Keratinocyte (primary cell): ENCODE results near the gene ZC2HC1B.

ENCODE experiments used
- EZH2 ChIP-seq: IDR thresholded peaks from one replicate; pipeline ENCODE4 v1.6.1; 2012; ENCODE audit warnings: inconsistent platforms, mild to moderate bottlenecking, low read length, moderate library complexity
- TF ChIP-seq, protein P1 (sequence below), 3 experiments: IDR thresholded peaks in 1 of 3; conservative IDR thresholded peaks in 1 of 3; optimal IDR thresholded peaks in 1 of 3; 2 replicates in 2 of 3; 3 replicates in 1 of 3; pipeline versions ENCODE3 to v1.5.1; 2011; ENCODE audit warnings: low read length in 3 of 3, mild to moderate bottlenecking in 3 of 3, moderate library complexity in 2 of 3, control low read depth in 1 of 3, inconsistent platforms in 1 of 3; ENCODE audit not compliant: insufficient read depth in 2 of 3; ENCODE audit errors: extremely low read depth in 1 of 3

DNA sequence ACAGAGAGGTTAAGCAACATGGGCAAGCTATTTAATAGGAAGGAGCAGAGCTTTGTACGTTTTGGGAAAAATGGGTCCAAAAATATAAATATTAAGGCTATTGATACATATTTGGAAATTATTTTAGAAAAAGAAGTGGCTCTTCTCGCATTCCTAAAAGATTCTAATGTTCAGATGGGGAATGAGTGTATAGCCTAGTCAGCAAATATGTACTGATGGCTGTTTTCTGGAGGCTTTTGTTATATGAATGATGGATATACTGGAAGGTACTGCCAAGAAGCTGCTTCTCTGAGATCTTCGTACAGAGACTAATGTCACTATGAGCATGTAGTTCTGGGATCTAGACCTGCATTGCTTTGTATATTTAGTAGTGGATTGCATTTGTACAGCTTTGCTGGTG lies 72.1 kb downstream of the ZC2HC1B start:
- TF ChIP-seq, protein P1, sequence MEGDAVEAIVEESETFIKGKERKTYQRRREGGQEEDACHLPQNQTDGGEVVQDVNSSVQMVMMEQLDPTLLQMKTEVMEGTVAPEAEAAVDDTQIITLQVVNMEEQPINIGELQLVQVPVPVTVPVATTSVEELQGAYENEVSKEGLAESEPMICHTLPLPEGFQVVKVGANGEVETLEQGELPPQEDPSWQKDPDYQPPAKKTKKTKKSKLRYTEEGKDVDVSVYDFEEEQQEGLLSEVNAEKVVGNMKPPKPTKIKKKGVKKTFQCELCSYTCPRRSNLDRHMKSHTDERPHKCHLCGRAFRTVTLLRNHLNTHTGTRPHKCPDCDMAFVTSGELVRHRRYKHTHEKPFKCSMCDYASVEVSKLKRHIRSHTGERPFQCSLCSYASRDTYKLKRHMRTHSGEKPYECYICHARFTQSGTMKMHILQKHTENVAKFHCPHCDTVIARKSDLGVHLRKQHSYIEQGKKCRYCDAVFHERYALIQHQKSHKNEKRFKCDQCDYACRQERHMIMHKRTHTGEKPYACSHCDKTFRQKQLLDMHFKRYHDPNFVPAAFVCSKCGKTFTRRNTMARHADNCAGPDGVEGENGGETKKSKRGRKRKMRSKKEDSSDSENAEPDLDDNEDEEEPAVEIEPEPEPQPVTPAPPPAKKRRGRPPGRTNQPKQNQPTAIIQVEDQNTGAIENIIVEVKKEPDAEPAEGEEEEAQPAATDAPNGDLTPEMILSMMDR (optimal IDR thresholded peaks at IDR 0.05 in 1 of 3, IDR thresholded peaks at IDR 0.05 in 1 of 3, conservative IDR thresholded peaks at IDR 0.05 in 1 of 3; ENCODE audit: extremely low read depth in 1 of 3, insufficient read depth in 2 of 3, low read length in 3 of 3) = no peak
- no peak for TF ChIP-seq EZH2
